Vagina (tissue), 2 donors: Measurements from ENCODE around the gene C1QTNF5. TPM values are rescaled to one million over a fixed set of nuclear protein-coding genes. Genes with fewer than 3 reads are reported as not detected.
A peak's percentile ranks its signal among the peaks of the same experiment; 100 is the strongest.

ENCODE experiments used
- DNase-seq, 2 donors: peaks; one replicate each; pipeline ENCODE4 v3.0.0-alpha.2; 2017; ENCODE audit errors: extremely low spot score in 2 of 2
- H3K27ac ChIP-seq: fragments of 200-600 bp; sonication (generic); one replicate; pipeline ENCODE4 v1.5.1; 2019
- H3K27me3 ChIP-seq: fragments of 200-600 bp; sonication (generic); one replicate; pipeline ENCODE4 v1.5.1; 2019
- H3K36me3 ChIP-seq, 2 donors: fragments of 200-600 bp; sonication (generic); one replicate each; pipeline ENCODE4 v1.5.1; 2017 to 2019
- H3K4me1 ChIP-seq: fragments of 200-600 bp; sonication (generic); one replicate; pipeline ENCODE4 v1.5.1; 2019
- H3K4me3 ChIP-seq, 2 donors: fragments of 200-600 bp; sonication (generic); 1 replicate in 1 of 2; 2 replicates in 1 of 2; pipeline ENCODE4 v1.5.1; 2016 to 2019
- H3K9me3 ChIP-seq: fragments of 200-600 bp; sonication (generic); one replicate; pipeline ENCODE4 v1.5.1; 2019
- POLR2A ChIP-seq, 2 donors: fragments of 450-650 bp; IDR thresholded peaks; one replicate each; pipeline ENCODE4 v1.6.1; 2017; ENCODE audit warnings: antibody characterized with exemption in 2 of 2, mild to moderate bottlenecking in 2 of 2, moderate library complexity in 2 of 2
- POLR2AphosphoS5 ChIP-seq, 2 donors: sonication (generic); formaldehyde crosslinking; IDR thresholded peaks; one replicate each; pipeline ENCODE4 v1.9.0; 2017; ENCODE audit warnings: antibody characterized with exemption in 2 of 2, mild to moderate bottlenecking in 2 of 2, low read depth in 1 of 2; ENCODE audit not compliant: insufficient read depth in 1 of 2
- intact Hi-C: fragments of 100-400 bp; cut with DNase I; formaldehyde crosslinking; loops from one replicate; pipeline ENCODE4 v1.15.1; 2023
- total RNA-seq: library from RNA; depleted of rRNA; stranded (reverse); fragments of >200 nt; gene quantifications from one replicate; pipeline ENCODE4 v1.2.3, GENCODE V29; 2016
- TF ChIP-seq, protein P1 (sequence below), 3 experiments: fragments of 450-650 bp in 2 of 3; fragments of 200-600 bp in 1 of 3; sonication (generic) in 1 of 3; IDR thresholded peaks; one replicate each; pipeline ENCODE4 v1.5.1; 2017 to 2019; ENCODE audit warnings: antibody characterized with exemption in 3 of 3, mild to moderate bottlenecking in 2 of 3, moderate library complexity in 2 of 3

The C1QTNF5 gene
- total RNA-seq, 1 donor from 2014 or later = 32.2 TPM

DNA sequence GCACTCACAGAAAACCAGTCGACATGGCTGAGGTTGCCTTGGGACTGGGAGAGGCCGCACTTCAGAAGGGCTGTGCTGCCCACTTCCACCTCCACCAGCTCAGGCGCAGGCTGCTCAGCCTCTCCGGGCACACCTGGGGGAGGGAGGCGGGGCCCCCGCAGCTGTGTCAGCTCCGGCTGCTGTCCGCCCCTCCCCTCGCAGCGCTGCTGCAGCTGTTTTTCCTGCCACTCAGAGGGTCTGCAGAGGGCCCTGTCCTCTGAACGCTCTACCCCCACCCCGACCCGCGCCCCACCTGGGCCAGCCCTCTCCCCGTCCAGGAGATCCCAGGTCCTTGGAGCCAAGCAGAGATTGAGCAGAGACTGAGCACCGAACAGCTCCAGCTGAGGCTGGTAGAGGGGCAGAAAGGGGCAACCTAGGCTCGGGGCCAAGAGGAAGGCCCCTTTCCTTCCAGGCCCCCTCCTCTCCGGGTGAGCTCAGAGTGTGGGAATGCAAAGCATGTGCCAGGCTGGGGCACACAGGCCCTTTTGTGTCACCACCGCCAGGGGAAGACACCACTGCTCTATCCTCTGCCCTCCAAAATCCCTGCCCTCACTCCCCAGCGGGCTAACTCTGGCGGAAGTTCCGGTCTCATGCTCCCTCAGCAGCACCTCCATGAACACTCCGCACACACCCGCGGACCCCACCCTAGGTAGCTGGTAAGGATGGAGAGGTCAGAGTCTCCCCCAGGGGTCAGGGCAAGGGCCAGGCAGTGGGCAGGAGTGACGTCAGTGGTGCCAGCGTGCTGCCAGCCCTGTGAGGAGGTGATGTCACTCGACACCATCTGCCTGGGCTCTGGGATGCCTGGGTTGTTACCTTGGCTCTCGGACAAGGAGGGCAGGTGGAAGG lies 25.3 kb downstream of the C1QTNF5 start:
- Histone ChIP-seq H3K36me3 (no peaks in the 10 kb centered on the region), H3K4me3 (peak overlapping the region; percentile 57 to 75), H3K4me1 (peaks cover 55% of the 10 kb centered on the region), H3K9me3 (no peaks in the 10 kb centered on the region), H3K27ac (peak overlapping the region; percentile 88), H3K27me3 (no peaks in the 10 kb centered on the region)
- intact Hi-C loops = loop anchor here (5.0 kb wide), 1 partner anchor 108 kb away; the partner anchor contains the start of gene CBL
- DNase-seq = no peak
- TF ChIP-seq, protein P1, sequence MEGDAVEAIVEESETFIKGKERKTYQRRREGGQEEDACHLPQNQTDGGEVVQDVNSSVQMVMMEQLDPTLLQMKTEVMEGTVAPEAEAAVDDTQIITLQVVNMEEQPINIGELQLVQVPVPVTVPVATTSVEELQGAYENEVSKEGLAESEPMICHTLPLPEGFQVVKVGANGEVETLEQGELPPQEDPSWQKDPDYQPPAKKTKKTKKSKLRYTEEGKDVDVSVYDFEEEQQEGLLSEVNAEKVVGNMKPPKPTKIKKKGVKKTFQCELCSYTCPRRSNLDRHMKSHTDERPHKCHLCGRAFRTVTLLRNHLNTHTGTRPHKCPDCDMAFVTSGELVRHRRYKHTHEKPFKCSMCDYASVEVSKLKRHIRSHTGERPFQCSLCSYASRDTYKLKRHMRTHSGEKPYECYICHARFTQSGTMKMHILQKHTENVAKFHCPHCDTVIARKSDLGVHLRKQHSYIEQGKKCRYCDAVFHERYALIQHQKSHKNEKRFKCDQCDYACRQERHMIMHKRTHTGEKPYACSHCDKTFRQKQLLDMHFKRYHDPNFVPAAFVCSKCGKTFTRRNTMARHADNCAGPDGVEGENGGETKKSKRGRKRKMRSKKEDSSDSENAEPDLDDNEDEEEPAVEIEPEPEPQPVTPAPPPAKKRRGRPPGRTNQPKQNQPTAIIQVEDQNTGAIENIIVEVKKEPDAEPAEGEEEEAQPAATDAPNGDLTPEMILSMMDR (IDR thresholded peaks at IDR 0.05) = no peak
- TF ChIP-seq POLR2AphosphoS5 (IDR thresholded peaks at IDR 0.05; ENCODE audit: insufficient read depth in 1 of 2, low read depth in 1 of 2) = peak in 1 of 2 donors; percentile 24

DNA sequence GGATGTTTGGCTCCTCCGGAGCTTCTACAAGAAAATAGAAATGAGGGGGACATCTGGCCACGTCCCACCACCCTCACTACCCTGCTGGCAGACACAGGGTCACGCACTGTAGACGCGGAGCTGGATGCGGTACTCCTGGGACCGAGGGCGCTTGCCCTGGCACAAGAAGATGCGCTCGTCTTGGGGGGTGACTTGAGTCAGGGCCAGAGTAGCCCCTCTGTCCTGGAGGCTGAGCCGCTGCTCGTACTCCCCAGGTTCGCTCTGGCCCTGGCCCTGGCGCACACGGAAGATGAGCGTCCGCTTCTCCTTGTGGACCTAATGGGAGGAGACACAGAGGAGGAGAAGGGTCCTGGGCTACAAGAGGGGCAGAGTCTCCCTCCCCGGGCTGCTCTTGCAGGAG lies 26.0 kb downstream of the C1QTNF5 start:
- Histone ChIP-seq H3K4me1 (peaks cover 49% of the 10 kb centered on the region), H3K9me3 (no peaks in the 10 kb centered on the region), H3K4me3 (peak overlapping the region; percentile 57 to 75), H3K36me3 (no peaks in the 10 kb centered on the region), H3K27me3 (no peaks in the 10 kb centered on the region), H3K27ac (peak overlapping the region; percentile 88)
- TF ChIP-seq, protein P1 (IDR thresholded peaks at IDR 0.05) = no peak
- intact Hi-C loops = loop anchor here (5.0 kb wide), 1 partner anchor 107 kb away; the partner anchor contains the start of gene CBL
- no peak for DNase-seq

DNA sequence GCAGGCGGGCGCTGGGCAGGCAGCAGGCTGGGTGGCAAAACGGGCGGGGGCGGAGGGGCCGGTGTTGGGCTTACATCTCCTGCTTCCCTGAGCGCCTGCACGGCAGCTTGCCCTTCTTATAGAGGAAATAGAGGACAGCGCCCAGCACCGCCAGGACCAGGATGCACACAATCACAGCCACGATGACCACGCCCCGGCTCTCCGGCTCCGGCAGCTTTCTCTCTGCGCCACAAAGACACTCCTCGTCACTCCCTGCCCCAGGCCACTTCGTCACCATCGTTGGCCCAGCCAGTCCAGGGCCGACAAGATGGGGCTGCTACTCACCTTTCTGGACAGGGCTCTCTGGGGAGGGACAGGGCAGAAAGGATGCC lies 30.0 kb downstream of the C1QTNF5 start:
- intact Hi-C loops = no loop called here
- Histone ChIP-seq H3K4me1 (peaks cover 19% of the 10 kb centered on the region), H3K4me3 (no peak overlapping the region), H3K27me3 (no peaks in the 10 kb centered on the region), H3K27ac (peak overlapping the region; percentile 33), H3K9me3 (no peaks in the 10 kb centered on the region), H3K36me3 (peaks cover 0 to 7% of the 10 kb centered on the region in 2 donors)
- no peak for DNase-seq
- TF ChIP-seq, protein P1 (IDR thresholded peaks at IDR 0.05) = no peak
- no peak for TF ChIP-seq POLR2AphosphoS5 (IDR thresholded peaks at IDR 0.05; ENCODE audit: insufficient read depth in 1 of 2, low read depth in 1 of 2)
- TF ChIP-seq POLR2A (IDR thresholded peaks at IDR 0.05) = no peak

DNA sequence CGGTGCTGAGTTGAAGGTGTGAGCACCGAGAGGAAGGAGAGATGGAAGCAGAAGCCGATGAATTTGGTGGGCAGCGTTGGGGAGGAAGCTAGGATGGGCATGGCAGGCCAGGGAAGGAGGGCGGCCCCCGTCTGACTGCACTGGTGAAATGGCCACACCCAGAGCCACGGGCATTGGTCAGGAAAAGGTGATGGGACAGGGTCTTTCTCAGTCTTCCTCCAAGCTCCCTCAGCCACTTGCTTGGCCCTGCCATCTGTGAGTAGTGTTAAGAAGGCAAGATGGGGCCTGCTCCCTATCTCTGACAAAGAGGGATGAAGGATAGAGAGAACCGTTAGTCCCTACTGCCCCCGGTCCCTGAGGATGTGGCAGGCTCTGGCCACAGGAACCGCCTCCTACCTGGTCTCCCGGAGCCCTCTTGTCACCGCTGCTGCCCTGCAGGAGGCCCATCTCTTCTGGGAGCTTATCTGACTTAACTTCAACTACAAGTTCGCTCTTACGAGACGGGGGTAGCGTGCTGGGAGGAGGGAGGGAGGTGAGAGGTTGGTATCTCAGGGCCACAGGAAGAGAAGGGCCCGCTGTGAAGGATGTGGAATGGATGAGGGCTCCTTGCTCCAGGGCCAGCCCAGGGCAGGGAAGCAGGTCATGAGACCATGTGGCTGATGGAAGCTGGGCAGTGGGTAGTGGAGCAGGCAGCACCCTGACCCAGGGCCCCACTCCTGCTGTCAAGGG lies 30.6 kb downstream of the C1QTNF5 start:
- H3K4me1 ChIP-seq = peaks cover 14% of the 10 kb centered on the region
- H3K36me3 ChIP-seq = peaks cover 0 to 7% of the 10 kb centered on the region in 2 donors

More for the DNA sequence above, 30.6 kb downstream of the C1QTNF5 start:
- TF ChIP-seq, protein P1 (IDR thresholded peaks at IDR 0.05) = no peak
- TF ChIP-seq POLR2AphosphoS5 (IDR thresholded peaks at IDR 0.05; ENCODE audit: insufficient read depth in 1 of 2, low read depth in 1 of 2) = no peak
- TF ChIP-seq POLR2A (IDR thresholded peaks at IDR 0.05) = no peak
- Histone ChIP-seq H3K4me3 (no peak overlapping the region), H3K27ac (peak overlapping the region; percentile 33), H3K9me3 (no peaks in the 10 kb centered on the region), H3K27me3 (no peaks in the 10 kb centered on the region)
- intact Hi-C loops = no loop called here
- no peak for DNase-seq
